Measurements from ENCODE around the gene RANGAP1.

The RANGAP1 gene, protein sequence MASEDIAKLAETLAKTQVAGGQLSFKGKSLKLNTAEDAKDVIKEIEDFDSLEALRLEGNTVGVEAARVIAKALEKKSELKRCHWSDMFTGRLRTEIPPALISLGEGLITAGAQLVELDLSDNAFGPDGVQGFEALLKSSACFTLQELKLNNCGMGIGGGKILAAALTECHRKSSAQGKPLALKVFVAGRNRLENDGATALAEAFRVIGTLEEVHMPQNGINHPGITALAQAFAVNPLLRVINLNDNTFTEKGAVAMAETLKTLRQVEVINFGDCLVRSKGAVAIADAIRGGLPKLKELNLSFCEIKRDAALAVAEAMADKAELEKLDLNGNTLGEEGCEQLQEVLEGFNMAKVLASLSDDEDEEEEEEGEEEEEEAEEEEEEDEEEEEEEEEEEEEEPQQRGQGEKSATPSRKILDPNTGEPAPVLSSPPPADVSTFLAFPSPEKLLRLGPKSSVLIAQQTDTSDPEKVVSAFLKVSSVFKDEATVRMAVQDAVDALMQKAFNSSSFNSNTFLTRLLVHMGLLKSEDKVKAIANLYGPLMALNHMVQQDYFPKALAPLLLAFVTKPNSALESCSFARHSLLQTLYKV

GRCh38 chr22:41285820-41286638 is at the start of gene RANGAP1:
Gene RANGAP1, minus strand, starts transcription at chr22:41286187. Its CDS starts 5,143 bp downstream, at chr22:41281044.
- peak; percentile 100 for DNase-seq

- DNase-seq, result no peak
These were observed 49.1 kb upstream of the RANGAP1 start for GRCh38 chr22:41334951-41335635.

DNA sequence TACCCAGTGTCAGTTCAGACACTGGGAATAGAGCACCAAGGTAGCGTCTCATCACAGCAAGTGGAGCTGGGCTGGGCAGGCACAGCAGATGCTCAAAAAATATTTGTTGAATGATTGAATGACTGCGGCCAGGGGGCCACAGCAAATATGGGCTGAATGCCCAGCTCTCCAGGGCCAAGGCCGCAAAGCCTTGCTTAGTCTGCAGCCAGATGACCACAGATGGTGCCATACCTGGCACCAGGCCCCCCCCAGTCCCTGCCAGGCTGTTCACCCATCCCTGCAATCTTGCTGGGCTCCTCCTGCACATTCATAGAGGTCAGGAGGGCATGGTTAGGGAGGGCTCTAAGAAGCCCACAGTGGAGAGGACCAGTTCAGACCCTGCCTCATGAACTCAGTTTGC is 48.2 kb upstream of the RANGAP1 start:
- DNase-seq, result no peak

DNA sequence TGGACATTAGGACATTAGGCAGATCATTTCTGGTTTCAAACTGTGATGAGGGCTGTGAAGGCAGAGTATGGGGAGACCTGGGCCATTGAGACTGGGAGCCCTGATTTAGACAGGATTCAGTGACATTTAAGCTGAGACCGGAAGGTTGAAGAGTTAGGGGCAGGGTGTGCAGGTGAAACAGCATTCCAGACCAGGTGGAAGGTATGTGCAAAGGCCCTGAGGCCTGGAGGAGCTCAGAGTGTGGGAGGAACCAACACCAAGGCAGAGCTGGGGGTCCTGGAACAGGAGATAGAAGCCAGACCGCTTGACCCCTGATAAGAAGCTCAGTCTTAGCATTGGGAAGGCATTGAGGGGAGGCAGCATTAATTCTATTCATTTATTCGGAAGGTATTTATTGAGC is 47.8 kb upstream of the RANGAP1 start:
- no peak for DNase-seq

GRCh38 chr22:41332217-41332939 is 46.4 kb upstream of the RANGAP1 start:
- DNase-seq, result no peak

DNA sequence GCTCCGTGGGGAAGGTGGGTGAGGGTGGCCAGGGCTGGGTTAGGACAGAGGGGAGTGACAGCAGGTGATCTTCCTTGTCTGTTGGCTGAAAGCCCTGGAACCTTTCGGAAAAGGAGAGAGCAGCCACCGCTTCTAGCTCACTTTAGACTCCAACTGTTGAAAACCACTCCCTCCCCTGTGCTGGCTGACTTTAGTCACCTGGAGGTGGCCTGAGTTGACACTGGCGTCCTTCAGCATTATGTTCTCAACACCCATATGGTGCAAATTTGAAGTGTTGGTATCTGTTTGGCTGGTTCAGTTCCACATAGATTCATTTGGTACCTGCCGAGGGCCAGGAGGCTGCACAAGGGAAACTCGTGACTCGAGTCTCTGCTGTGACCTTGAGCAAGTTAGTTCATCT is 44.2 kb upstream of the RANGAP1 start:
- no peak for DNase-seq

DNA sequence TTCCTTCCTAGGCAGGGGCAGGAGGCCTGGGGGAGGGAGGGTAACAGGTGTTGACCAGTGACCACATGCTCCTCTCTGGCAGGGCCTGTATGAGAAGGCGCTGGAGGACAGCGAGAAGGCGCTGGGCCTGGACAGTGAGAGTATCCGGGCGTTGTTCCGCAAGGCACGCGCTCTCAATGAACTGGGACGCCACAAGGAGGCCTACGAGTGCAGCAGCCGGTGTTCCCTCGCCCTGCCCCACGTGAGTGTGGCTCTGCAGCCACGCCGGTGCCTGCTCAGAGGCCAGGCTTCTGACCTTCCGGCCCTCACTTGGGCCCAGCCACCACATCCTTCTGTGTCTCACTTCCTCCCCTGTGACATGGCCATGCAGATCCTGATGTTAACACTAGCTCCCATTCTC is 41.1 kb upstream of the RANGAP1 start:
- peak; percentile 49 for DNase-seq

- DNase-seq, result no peak
These were observed 39.0 kb upstream of the RANGAP1 start for GRCh38 chr22:41324821-41325528.

GRCh38 chr22:41320416-41321240 is 34.6 kb upstream of the RANGAP1 start:
- no peak for DNase-seq

GRCh38 chr22:41315586-41315985 is 29.6 kb upstream of the RANGAP1 start:
- no peak for DNase-seq

DNA sequence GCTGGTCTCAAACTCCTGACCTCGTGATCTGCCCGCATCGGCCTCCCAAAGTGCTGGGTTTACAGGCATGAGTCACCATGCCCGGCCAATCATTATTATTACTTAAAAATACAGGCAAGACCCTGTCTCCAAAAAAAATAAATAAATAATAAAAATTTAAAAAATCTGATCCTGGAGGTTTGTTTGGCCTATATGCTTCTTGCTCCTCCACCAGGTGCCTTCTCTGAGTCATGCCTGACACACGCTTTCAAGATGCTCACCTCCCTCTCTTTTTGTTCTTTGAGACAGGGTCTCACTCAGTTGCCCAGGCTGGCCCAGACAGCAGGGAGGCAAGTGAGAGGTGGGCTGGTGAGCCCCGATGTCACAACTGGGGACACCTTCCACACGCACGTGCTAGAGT is 28.8 kb upstream of the RANGAP1 start:
- DNase-seq, result no peak

DNA sequence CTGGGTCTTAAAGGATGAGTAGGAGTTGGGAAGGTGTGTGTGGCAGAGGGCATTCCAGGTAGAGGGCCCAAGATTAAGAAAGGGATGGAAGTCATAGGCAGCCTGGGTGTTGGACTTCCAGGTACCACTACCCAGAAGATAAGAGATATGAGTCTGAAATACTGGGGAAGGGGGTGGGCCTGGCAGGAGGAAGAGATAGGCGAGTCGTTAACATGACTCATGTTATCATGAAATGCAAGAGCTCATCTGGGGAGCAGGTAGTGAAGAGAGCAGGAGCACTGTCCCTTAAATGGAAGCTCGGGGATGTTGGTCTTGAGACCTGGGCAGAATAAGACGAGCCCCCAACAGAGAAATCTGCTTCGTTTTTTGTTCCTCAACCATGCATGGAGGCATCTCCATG is 25.5 kb upstream of the RANGAP1 start:
- DNase-seq, result no peak

DNA sequence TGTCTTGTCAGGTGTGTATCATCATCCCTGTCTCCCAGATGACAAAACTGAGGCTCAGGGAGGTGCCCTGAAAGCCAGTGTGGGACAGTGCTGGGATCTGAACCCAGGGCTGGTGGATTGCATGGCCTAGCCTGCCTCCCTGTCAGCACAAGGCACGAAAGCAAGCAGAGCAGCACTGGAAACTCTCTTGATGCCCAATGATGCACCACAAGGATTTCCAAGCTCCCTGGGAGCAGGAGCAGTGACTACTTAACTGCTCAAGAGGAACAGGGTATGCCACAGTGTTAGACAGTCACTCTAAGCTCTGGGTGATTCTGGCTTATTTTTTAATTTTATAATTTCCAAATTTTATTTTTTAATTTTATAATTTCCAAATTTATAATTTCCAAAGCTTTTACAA is 24.3 kb upstream of the RANGAP1 start:
- DNase-seq, result no peak

DNA sequence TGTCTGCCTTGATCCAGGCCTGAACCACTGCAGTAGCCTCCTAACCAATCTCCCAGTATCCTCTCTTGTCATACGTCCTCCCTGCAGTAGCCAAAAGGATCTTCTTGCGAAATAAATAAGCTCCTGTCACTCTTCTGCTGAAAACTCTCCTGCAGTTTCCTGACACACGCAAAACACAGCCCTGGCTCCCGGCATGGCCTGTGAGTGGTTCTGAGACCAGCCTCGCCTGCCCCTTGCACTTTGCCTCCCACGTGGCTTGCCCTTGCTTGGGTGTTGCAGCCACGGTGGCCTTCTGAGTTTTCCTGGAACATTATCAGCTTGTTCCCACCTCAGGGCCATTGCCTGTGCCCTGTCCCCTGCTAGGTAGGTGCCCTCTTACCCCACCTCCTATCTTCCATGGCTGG is 22.6 kb upstream of the RANGAP1 start:
- DNase-seq, result no peak

- no peak for DNase-seq
These were observed 22.1 kb upstream of the RANGAP1 start for GRCh38 chr22:41308054-41308453.

DNA sequence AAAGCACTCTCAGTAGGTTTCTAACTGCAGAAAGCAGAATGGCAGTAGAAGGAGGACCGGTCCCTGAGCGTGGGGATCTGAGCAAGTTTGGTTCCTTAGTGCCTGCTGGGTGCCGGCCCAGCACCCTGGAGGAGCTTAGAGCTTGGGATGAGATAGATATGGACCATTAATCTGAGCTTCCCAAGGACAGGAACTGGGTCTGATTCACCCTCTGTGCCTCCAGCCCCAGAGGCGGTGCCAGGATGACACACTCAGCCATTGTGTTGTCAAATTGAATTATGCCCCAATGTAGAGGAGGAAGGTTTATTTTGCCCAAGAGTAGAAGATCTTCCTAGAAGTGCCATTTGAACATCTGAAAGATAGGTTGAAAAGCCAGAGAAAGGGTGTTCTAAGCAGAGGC is 19.7 kb upstream of the RANGAP1 start:
- DNase-seq, result no peak

DNA sequence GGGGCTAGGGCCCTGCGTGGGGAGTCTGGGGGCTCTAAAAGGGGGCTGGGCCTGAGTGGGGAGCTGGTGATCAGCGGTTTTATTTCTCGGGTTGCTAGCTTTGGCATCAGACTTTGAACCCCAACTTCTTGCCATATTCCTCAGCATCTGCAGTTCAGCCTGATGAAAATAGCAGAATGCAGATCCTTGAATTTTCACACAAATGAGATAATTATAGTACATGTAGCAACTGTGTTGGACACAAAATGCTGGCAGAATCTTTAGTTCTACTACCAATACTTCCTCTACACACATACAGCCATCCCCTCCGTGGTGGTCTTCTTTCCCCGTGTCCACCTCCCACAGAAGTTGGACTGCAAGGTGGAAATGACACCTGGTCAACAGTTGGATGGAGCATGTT is 16.8 kb upstream of the RANGAP1 start:
- DNase-seq, result no peak

- DNase-seq, result no peak
These were observed 16.2 kb upstream of the RANGAP1 start for GRCh38 chr22:41302021-41302767.

GRCh38 chr22:41301085-41302020 is 15.4 kb upstream of the RANGAP1 start, which contains the start of gene ZC3H7B:
Gene ZC3H7B, plus strand, starts transcription at chr22:41301525. Its CDS starts 19,136 bp downstream, at chr22:41320661.
- DNase-seq, result peak; percentile 77
